Coronary artery (tissue), 2 donors: ENCODE results near the gene GPR148.

ENCODE experiments used
- DNase-seq: peaks from one replicate; pipeline ENCODE4 v3.0.0-alpha.2; 2017; ENCODE audit warnings: low spot score
- H3K27ac ChIP-seq, 2 donors: fragments of 200-600 bp; sonication (generic); one replicate each; pipeline ENCODE4 v1.5.1; 2016 to 2019
- H3K4me3 ChIP-seq: fragments of 200-600 bp; sonication (generic); 2 replicates; pipeline ENCODE4 v1.5.1; 2016; ENCODE audit warnings: mild to moderate bottlenecking, moderate library complexity
- TF ChIP-seq, protein P1 (sequence below): fragments of 200-600 bp; sonication (generic); IDR thresholded peaks from one replicate; pipeline ENCODE4 v1.5.1; 2019; ENCODE audit warnings: antibody characterized with exemption

GPR148 gene

GRCh38 chr2:130737592-130737991, 8.7 kb downstream of the GPR148 start:
- TF ChIP-seq, protein P1, sequence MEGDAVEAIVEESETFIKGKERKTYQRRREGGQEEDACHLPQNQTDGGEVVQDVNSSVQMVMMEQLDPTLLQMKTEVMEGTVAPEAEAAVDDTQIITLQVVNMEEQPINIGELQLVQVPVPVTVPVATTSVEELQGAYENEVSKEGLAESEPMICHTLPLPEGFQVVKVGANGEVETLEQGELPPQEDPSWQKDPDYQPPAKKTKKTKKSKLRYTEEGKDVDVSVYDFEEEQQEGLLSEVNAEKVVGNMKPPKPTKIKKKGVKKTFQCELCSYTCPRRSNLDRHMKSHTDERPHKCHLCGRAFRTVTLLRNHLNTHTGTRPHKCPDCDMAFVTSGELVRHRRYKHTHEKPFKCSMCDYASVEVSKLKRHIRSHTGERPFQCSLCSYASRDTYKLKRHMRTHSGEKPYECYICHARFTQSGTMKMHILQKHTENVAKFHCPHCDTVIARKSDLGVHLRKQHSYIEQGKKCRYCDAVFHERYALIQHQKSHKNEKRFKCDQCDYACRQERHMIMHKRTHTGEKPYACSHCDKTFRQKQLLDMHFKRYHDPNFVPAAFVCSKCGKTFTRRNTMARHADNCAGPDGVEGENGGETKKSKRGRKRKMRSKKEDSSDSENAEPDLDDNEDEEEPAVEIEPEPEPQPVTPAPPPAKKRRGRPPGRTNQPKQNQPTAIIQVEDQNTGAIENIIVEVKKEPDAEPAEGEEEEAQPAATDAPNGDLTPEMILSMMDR, result no peak
- Histone ChIP-seq H3K4me3 (no peak overlapping the region), H3K27ac (no peak overlapping the region)
- DNase-seq, result no peak

- no peak overlapping the region for H3K27ac ChIP-seq
- TF ChIP-seq, protein P1, result no peak
- no peak for DNase-seq
- no peak overlapping the region for H3K4me3 ChIP-seq
These were observed 11.8 kb downstream of the GPR148 start for GRCh38 chr2:130740671-130741070.

- H3K4me3 ChIP-seq, result no peak overlapping the region
- H3K27ac ChIP-seq, result no peak overlapping the region
- no peak for DNase-seq
- TF ChIP-seq, protein P1, result no peak
These were observed 14.4 kb downstream of the GPR148 start for GRCh38 chr2:130743278-130743677.

- no peak overlapping the region for H3K27ac ChIP-seq
- DNase-seq, result no peak
- TF ChIP-seq, protein P1, result no peak
- H3K4me3 ChIP-seq, result no peak overlapping the region
These were observed 15.6 kb downstream of the GPR148 start for GRCh38 chr2:130744287-130745117.

DNA sequence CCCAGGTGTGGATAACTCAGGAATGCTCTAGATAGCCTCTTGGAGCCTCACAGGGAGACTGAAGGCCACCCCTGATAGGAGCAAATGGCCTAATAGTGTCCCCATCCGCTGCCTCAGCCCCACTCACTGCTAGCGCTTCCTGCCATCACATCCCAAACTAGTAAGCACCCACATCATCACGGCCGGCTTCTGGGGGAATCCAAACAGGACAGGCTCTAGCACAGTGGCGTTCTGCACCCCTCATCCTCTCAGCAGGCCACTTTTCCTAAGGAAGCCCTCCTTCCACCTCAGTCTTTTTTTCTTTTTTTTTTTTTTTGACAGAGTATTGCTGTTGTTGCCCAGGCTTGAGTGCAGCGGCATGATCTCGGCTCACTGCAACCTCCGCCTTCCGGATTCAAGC, 20.2 kb downstream of the GPR148 start:
- DNase-seq, result no peak
- TF ChIP-seq, protein P1, result no peak
- no peak overlapping the region for H3K27ac ChIP-seq
- H3K4me3 ChIP-seq, result no peak overlapping the region

DNA sequence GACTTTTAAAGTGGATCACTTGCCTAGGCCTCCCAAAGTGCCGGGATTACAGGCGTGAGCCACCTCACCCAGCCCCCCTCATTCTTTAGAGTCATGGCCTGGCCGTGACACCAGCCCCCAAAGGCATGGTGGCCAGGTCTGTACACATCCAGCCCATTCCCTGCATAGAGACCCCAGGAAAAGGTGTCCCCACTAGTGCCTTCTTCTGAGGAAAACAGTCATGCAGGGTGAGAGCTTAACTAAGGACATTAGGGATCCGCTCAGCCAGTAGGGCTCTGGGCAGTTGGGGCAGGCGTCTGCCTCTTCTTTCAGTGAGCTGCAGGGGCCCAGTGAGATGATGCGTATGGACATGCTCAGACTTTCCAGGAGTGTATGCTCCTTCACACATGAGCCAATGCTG, 20.8 kb downstream of the GPR148 start:
- Histone ChIP-seq H3K4me3 (no peak overlapping the region), H3K27ac (no peak overlapping the region)
- no peak for DNase-seq
- TF ChIP-seq, protein P1, result no peak

DNA sequence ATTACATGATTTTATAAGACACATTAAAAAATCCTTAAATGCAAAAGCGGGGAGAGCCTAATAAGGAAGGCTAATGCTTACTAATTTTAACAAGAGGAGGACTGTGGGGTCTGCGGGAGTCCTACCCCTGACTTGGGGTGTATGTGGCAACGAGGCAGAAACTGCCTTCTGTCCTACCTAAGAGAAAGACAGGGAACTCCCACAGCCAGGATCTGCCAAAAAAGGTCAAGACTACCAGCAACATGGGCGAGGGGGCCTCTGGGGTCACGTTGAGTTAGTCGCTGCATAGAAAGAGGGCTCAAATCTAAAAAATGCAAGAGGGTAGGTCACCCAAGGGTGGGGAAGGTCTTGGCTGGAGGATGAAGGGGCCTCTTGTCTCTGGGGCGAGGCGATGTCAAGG, 25.9 kb downstream of the GPR148 start:
- DNase-seq, result no peak
- TF ChIP-seq, protein P1, result no peak
- Histone ChIP-seq H3K4me3 (no peak overlapping the region), H3K27ac (no peak overlapping the region)
